ENCODE data around the gene MBOAT1. TPM values are rescaled to one million over a fixed set of nuclear protein-coding genes. Genes with fewer than 3 reads are reported as not detected.

The MBOAT1 gene
- total RNA-seq, 1 experiment from 2014 or later: 22.0 TPM

GRCh38 chr6:20086992-20087391 lies 125.3 kb downstream of the MBOAT1 start:
- Histone ChIP-seq H3F3A (ENCODE audit: insufficient read depth, low read depth) (no peaks in the 10 kb centered on the region), H3K36me3 (ENCODE audit: low read depth) (no peaks in the 10 kb centered on the region), H3K27ac (no peak overlapping the region), H3K4me3 (no peak overlapping the region), H4K20me1 (ENCODE audit: insufficient read depth) (no peaks in the 10 kb centered on the region), H3K9me2 (ENCODE audit: insufficient read depth) (no peaks in the 10 kb centered on the region), H3K27me3 (ENCODE audit: insufficient read depth, low read depth) (no peaks in the 10 kb centered on the region), H3K79me2 (ENCODE audit: low read depth) (no peaks in the 10 kb centered on the region), H3K4me2 (no peak overlapping the region), H3K9me3 (ENCODE audit: insufficient read depth, low read depth) (peaks cover 10% of the 10 kb centered on the region; the same call in 1 of the 2 replicates), H3K4me1 (replicated peaks; ENCODE audit: insufficient read depth) (no peaks in the 10 kb centered on the region), H2AFZ (no peak overlapping the region)
- intact Hi-C loops (cut with micrococcal nuclease; ENCODE audit: unreplicated experiment): no loop called here
- BruUV-seq (replicated peaks): no TSS peak
- ChIA-PET CTCF (no interaction called here), POLR2A (ENCODE audit: unreplicated experiment) (no interaction called here)
- DNase-seq: no peak
- TF ChIP-seq CTCF (conservative IDR thresholded peaks at IDR 0.05) (no peak), EZH2 (IDR thresholded peaks at IDR 0.05; ENCODE audit: low read depth) (no peak)

GRCh38 chr6:20085817-20086216 lies 126.5 kb downstream of the MBOAT1 start:
- Histone ChIP-seq H3K9me3 (ENCODE audit: insufficient read depth, low read depth) (peaks cover 10% of the 10 kb centered on the region; the same call in 1 of the 2 replicates), H3K4me3 (no peak overlapping the region), H3K4me2 (no peak overlapping the region), H3K36me3 (ENCODE audit: low read depth) (no peaks in the 10 kb centered on the region), H4K20me1 (ENCODE audit: insufficient read depth) (no peaks in the 10 kb centered on the region), H3K79me2 (ENCODE audit: low read depth) (no peaks in the 10 kb centered on the region), H3F3A (ENCODE audit: insufficient read depth, low read depth) (no peaks in the 10 kb centered on the region), H2AFZ (no peak overlapping the region), H3K27ac (no peak overlapping the region), H3K27me3 (ENCODE audit: insufficient read depth, low read depth) (no peaks in the 10 kb centered on the region), H3K4me1 (replicated peaks; ENCODE audit: insufficient read depth) (no peaks in the 10 kb centered on the region), H3K9me2 (ENCODE audit: insufficient read depth) (no peaks in the 10 kb centered on the region)
- POLR2A ChIA-PET (ENCODE audit: unreplicated experiment): no interaction called here
- intact Hi-C loops (cut with micrococcal nuclease; ENCODE audit: unreplicated experiment): no loop called here
- DNase-seq: no peak
- CTCF ChIA-PET: no interaction called here
- no TSS peak for BruUV-seq (replicated peaks)
- TF ChIP-seq CTCF (conservative IDR thresholded peaks at IDR 0.05) (no peak), EZH2 (IDR thresholded peaks at IDR 0.05; ENCODE audit: low read depth) (no peak)

DNA sequence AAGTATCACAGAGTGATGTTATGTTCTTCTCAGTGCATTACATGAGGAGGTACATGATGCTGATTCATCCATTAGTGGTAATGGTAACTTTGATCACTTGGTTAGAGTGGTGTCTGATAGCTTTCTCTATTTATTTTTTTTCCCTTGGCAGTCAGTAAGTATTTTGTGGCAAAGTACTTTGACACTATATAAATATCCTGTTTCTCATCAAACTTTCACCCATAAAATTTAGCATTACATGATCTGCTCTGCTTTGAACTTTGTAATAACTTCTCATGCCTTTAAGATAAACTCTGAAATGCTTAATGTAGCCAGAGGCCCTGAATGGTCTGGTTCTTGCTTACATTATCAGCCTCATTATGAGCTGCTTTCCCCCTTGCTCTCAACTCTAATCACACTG lies 127.9 kb downstream of the MBOAT1 start:
- no peaks in the 10 kb centered on the region for H4K20me1 ChIP-seq (ENCODE audit: insufficient read depth)
- BruUV-seq (replicated peaks): no TSS peak
- ChIA-PET POLR2A (ENCODE audit: unreplicated experiment) (no interaction called here), CTCF (no interaction called here)
- no peak overlapping the region for H3K27ac ChIP-seq
- H3F3A ChIP-seq (ENCODE audit: insufficient read depth, low read depth): no peaks in the 10 kb centered on the region
- H3K4me3 ChIP-seq: no peak overlapping the region
- no peaks in the 10 kb centered on the region for H3K36me3 ChIP-seq (ENCODE audit: low read depth)
- H3K9me2 ChIP-seq (ENCODE audit: insufficient read depth): no peaks in the 10 kb centered on the region
- no peaks in the 10 kb centered on the region for H3K79me2 ChIP-seq (ENCODE audit: low read depth)
- DNase-seq: no peak
- no peak for TF ChIP-seq EZH2 (IDR thresholded peaks at IDR 0.05; ENCODE audit: low read depth)
- no peak for TF ChIP-seq CTCF (conservative IDR thresholded peaks at IDR 0.05)
- no peak overlapping the region for H3K4me2 ChIP-seq
- H3K9me3 ChIP-seq (ENCODE audit: insufficient read depth, low read depth): peaks cover 10% of the 10 kb centered on the region; the same call in 1 of the 2 replicates
- H2AFZ ChIP-seq: no peak overlapping the region
- intact Hi-C loops (cut with micrococcal nuclease; ENCODE audit: unreplicated experiment): no loop called here
- no peaks in the 10 kb centered on the region for H3K4me1 ChIP-seq (replicated peaks; ENCODE audit: insufficient read depth)
- no peaks in the 10 kb centered on the region for H3K27me3 ChIP-seq (ENCODE audit: insufficient read depth, low read depth)
